IPS-15b (cell line): ENCODE results near the gene LARP1.

Experiments
- H3K27me3 ChIP-seq: one replicate; pipeline ENCODE4 v1.6.1; 2013; ENCODE audit warnings: low read length; ENCODE audit not compliant: control insufficient read depth, insufficient read depth
- H3K36me3 ChIP-seq: one replicate; pipeline ENCODE4 v1.6.1; 2013; ENCODE audit warnings: low read length; ENCODE audit not compliant: control insufficient read depth, insufficient read depth
- H3K4me1 ChIP-seq: one replicate; pipeline ENCODE4 v1.6.1; 2013; ENCODE audit warnings: mild to moderate bottlenecking, low read length; ENCODE audit not compliant: control insufficient read depth, insufficient read depth
- H3K4me3 ChIP-seq: one replicate; pipeline ENCODE4 v1.5.1; 2013; ENCODE audit warnings: low read depth, low read length
- H3K9ac ChIP-seq: one replicate; pipeline ENCODE4 v1.6.1; 2013; ENCODE audit warnings: low read depth, mild to moderate bottlenecking, low read length
- H3K9me3 ChIP-seq: one replicate; pipeline ENCODE4 v1.6.1; 2013; ENCODE audit warnings: mild to moderate bottlenecking, low read length; ENCODE audit not compliant: control insufficient read depth, insufficient read depth

Gene LARP1

DNA sequence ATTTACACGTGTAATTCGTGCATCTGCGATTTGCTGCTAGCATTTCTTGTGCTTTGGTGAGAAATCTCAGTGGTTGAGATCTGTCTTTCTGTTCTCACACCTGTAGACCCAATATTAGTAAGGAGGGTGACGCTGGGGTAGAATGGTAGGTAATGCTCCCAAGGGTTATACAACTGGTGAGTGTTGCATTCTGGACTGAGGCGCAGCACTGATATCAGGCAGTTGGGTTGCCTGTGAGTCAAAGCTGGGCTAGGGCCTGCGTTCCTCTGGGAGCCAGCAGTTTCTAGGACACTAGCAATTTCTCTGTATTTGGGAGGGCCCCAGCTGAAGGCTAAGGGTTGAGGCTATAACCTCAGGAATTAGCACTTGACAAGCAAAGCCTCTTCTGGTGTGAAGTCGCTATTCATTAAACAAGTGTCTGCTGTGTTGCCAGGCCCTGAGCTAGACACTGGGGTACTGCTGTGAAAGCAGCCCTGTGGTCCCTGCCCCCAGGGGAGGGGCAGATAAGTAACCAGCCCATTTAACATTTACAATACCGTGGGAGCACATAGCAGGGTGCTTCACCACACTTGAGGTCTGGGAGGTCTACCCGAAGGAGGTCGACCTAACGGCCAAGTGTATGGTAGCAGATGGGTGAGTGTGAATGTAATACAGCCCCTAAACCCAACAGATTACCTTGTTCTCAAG is 28.7 kb downstream of the LARP1 start:
- Histone ChIP-seq H3K36me3 (no peaks in the 10 kb centered on the region), H3K9ac (no peak overlapping the region), H3K27me3 (no peaks in the 10 kb centered on the region), H3K4me1 (peaks cover 48% of the 10 kb centered on the region), H3K9me3 (no peaks in the 10 kb centered on the region), H3K4me3 (no peak overlapping the region)

DNA sequence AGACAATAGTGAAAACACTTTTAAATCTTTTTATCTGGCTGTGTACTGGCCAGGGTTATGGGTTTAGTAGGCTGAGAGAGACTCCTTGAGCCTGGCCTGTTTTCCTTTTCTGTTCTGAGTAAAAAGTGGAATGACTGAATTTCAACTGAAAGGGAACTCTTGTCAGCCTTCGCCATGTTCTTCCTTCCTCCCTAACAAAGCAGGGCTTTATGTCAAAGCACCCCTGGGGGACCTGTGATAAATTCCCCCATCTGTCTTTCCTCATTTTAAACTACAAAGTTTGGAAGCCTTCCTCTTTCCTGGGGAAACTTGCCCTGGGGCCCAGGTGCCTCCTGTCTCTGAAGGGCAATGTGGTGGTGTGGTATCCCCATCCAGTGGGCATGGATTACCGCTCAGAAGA is 29.7 kb downstream of the LARP1 start:
- Histone ChIP-seq H3K27me3 (no peaks in the 10 kb centered on the region), H3K4me1 (peaks cover 48% of the 10 kb centered on the region), H3K9ac (no peak overlapping the region), H3K36me3 (peaks cover 3% of the 10 kb centered on the region), H3K9me3 (no peaks in the 10 kb centered on the region), H3K4me3 (no peak overlapping the region)

DNA sequence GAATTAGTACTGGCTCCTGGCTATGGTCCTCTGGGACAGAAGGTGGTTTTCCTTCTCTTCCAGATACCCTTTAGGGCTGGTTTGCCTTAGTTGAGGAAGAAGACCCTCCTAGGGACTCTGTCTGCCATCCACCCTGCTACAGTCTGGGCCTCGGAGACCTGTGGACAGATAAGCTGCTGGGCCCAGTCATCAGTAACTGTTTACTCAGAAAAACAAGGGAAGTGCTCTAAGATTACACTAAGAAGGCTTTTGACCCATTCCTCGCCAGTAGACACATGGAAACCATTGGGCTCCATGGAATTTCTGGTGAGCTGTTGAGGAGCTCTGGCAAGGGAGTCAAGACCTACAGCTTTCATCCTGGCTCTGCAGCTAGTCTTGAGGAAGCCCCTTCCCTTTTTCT is 31.2 kb downstream of the LARP1 start:
- Histone ChIP-seq H3K27me3 (no peaks in the 10 kb centered on the region), H3K9me3 (no peaks in the 10 kb centered on the region), H3K9ac (no peak overlapping the region), H3K4me1 (peaks cover 48% of the 10 kb centered on the region), H3K36me3 (peaks cover 16% of the 10 kb centered on the region), H3K4me3 (no peak overlapping the region)

DNA sequence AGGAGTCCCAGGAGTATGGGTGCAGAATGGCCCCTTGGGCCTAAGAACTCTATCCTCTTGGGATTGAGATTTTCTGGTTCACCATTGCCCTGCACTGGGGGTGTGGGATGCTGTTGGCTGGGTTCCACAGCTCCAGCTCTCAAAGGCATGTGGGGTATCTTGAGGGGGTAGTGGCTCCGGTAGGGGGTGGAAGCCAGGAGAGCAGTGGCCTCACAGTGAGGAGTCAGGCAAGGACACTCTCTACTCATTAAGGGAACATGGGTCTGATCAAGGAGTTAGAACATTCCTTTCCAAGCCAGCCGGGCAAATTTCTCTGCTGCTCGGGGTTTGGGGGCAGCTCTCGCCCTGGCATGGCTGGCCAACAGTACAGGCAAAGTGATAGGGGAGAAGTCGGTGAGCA is 33.0 kb downstream of the LARP1 start:
- no peak overlapping the region for H3K4me3 ChIP-seq
- no peak overlapping the region for H3K9ac ChIP-seq
- peaks cover 33% of the 10 kb centered on the region for H3K36me3 ChIP-seq
- no peaks in the 10 kb centered on the region for H3K27me3 ChIP-seq
- no peaks in the 10 kb centered on the region for H3K9me3 ChIP-seq
- H3K4me1 ChIP-seq: peaks cover 31% of the 10 kb centered on the region

DNA sequence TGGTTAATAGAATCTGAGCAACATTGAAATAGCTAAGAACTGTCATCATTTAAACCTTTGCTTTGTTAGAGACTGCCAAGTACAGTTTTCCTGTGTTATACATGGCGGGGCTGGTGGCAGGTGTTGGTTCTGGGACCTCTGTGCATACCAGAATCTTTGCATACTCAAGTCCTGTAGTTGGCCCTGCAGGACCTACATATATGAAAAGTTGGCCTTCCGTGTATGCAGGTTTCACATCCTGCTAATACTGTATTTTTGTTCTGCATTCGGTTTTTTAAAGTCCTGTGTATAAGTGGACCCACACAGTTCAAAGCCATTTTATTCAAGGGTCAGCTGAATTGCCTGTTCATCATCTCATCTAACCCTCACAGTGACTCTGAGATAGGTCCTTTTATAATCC is 36.4 kb downstream of the LARP1 start:
- Histone ChIP-seq H3K9ac (no peak overlapping the region), H3K4me3 (no peak overlapping the region), H3K4me1 (peaks cover 7% of the 10 kb centered on the region), H3K9me3 (no peaks in the 10 kb centered on the region), H3K36me3 (peaks cover 56% of the 10 kb centered on the region), H3K27me3 (no peaks in the 10 kb centered on the region)

DNA sequence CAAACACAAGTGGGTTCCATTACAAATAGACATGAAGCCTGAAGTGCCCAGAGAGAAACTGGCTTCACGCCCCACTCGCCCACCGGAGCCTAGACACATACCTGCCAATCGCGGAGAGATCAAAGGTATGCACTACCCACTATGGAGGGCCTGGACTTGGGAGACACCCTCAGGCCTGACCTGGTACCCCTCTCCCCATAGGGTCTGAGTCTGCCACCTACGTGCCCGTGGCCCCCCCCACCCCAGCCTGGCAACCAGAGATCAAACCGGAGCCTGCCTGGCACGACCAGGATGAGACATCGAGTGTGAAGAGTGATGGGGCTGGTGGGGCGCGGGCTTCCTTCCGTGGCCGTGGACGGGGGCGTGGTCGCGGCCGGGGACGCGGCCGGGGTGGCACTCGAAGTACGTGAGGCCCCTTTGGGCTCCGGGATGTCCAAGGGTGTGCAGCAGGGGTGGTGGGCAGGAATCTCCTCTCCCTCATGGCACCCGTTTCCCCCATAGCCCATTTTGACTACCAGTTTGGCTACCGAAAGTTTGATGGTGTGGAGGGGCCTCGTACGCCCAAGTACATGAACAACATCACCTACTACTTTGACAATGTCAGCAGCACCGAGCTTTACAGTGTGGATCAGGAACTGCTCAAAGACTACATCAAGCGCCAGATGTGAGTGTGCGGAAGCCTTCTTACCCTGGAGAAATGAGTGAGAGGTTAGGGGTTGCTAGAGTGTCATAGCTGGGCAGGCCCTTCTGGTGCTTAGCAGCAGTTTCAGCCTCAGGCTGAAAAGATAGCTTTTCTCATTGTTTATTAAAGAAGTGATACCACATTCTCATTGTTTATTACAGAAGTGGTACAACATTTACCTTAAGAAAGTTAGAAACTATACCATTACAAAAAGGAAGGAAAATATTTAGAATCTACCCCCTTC is 38.7 kb downstream of the LARP1 start:
- Histone ChIP-seq H3K9ac (no peak overlapping the region), H3K4me1 (no peaks in the 10 kb centered on the region), H3K4me3 (no peak overlapping the region), H3K36me3 (peaks cover 60% of the 10 kb centered on the region), H3K9me3 (no peaks in the 10 kb centered on the region), H3K27me3 (no peaks in the 10 kb centered on the region)

DNA sequence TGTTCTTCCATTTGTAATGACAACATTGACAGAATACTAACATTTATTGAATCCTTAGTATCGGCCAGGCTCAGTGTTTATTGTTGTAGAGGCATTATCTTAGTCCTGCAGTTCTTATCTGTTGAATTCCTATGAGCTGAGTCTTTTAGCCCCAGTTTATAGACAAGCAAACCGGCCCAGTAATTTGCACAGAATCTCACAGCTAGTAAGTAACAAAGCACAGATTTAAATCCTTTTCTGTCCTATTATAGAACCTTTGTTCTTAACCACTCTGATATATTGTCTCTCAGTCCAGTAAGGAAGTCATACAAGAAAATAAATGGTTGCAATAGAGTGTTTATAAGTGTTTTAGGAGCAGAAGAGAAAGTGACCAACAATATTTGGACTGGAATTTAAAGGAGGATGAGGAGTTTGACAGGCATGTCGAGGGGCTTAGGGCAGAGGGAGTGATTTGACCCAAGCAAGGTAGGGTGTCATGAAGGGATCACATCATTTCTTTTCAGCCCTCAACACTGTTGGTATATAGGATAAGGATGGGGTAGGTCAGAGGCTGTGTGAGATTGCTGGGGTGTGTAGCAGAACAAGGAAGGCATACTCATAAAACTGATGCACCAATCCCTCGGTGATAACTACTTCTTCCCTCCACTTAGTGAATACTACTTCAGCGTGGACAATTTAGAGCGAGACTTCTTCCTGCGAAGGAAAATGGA is 39.5 kb downstream of the LARP1 start:
- Histone ChIP-seq H3K4me3 (no peak overlapping the region), H3K4me1 (no peaks in the 10 kb centered on the region), H3K27me3 (no peaks in the 10 kb centered on the region), H3K9me3 (no peaks in the 10 kb centered on the region), H3K36me3 (peaks cover 65% of the 10 kb centered on the region), H3K9ac (no peak overlapping the region)

DNA sequence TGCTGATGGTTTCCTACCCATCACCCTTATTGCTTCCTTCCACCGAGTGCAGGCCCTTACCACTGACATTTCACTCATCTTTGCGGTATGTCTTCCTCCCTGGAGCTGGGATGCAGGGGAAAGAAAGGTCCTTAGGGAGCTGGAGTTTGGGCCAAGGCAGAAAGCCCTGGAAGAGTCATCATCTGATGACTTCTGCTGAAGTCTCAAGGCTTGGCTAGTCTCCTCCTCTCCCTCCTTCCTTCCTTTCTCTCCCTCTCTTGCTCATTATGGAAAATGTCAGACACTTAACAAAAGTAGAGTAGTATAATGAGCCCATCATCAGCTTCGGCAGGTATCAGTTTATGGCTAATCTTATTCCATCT is 40.0 kb downstream of the LARP1 start:
- no peak overlapping the region for H3K4me3 ChIP-seq
- no peaks in the 10 kb centered on the region for H3K27me3 ChIP-seq
- no peak overlapping the region for H3K9ac ChIP-seq
- peaks cover 65% of the 10 kb centered on the region for H3K36me3 ChIP-seq
- H3K9me3 ChIP-seq: no peaks in the 10 kb centered on the region
- no peaks in the 10 kb centered on the region for H3K4me1 ChIP-seq

DNA sequence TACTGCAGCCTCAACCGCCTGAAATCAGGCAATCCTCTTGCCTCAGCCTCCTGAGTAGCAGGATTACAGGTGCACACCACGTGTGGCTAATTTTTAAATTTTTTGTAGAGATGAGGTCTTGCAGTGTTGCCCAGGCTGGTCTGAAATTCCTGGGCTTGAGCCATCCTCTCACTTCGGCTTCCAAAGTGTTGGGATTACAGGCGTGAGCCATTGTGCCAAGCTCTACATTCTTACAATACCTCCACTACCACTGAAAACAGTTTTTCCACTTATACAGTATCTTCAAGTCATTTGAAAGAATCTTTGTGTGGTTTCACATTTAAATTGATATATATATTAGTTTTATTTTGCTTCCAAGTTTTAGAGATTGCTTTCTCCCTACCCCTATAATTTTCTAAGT is 42.6 kb downstream of the LARP1 start:
- no peak overlapping the region for H3K9ac ChIP-seq
- H3K9me3 ChIP-seq: no peaks in the 10 kb centered on the region
- peaks cover 65% of the 10 kb centered on the region for H3K36me3 ChIP-seq
- H3K4me1 ChIP-seq: no peaks in the 10 kb centered on the region
- H3K4me3 ChIP-seq: no peak overlapping the region
- H3K27me3 ChIP-seq: no peaks in the 10 kb centered on the region

DNA sequence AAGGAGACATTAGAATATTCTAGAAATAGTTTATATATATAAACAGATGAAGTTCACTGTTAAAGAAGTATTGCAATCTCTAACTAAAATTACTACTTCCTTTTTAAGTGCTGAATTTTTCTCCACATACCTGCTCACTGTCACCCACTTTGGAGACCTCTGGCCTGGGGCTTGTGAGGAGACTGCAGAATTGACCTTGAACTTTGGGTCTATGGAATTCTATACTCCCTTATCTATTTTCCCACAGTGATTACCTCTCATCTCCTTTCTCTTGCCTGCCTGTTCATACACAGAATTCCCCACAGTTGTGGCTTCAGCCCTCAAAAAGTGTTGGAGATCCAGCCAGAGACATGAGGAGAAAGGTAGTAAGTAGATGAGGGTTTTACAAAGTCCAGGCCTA is 45.4 kb downstream of the LARP1 start:
- no peak overlapping the region for H3K9ac ChIP-seq
- no peaks in the 10 kb centered on the region for H3K4me1 ChIP-seq
- no peak overlapping the region for H3K4me3 ChIP-seq
- no peaks in the 10 kb centered on the region for H3K9me3 ChIP-seq
- H3K36me3 ChIP-seq: peaks cover 64% of the 10 kb centered on the region
- H3K27me3 ChIP-seq: no peaks in the 10 kb centered on the region

DNA sequence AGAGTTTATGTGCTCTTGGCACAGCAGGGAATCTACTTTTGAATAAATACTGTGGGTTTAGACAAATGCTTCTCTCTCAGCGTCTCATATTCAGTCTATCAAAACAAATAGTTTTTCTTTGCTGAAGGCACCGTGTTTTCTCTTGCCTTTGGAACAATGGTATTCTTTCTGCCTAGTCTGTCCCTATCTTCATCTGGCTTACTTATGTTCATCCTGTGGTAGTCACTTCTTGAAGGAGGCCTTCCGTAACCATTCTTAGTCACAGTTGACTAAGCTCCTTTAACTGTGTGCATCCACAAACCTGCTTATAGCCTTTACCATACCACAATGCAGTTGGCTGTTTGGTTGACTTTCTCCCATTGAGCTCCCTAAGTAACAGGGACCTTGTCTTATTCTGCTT is 45.9 kb downstream of the LARP1 start:
- H3K9me3 ChIP-seq: no peaks in the 10 kb centered on the region
- no peak overlapping the region for H3K4me3 ChIP-seq
- H3K27me3 ChIP-seq: no peaks in the 10 kb centered on the region
- peaks cover 69% of the 10 kb centered on the region for H3K36me3 ChIP-seq
- no peak overlapping the region for H3K9ac ChIP-seq
- no peaks in the 10 kb centered on the region for H3K4me1 ChIP-seq
